ENCODE results near the gene MOGAT3.
A peak's percentile ranks its signal among the peaks of the same experiment; 100 is the strongest.

MOGAT3 gene

DNA sequence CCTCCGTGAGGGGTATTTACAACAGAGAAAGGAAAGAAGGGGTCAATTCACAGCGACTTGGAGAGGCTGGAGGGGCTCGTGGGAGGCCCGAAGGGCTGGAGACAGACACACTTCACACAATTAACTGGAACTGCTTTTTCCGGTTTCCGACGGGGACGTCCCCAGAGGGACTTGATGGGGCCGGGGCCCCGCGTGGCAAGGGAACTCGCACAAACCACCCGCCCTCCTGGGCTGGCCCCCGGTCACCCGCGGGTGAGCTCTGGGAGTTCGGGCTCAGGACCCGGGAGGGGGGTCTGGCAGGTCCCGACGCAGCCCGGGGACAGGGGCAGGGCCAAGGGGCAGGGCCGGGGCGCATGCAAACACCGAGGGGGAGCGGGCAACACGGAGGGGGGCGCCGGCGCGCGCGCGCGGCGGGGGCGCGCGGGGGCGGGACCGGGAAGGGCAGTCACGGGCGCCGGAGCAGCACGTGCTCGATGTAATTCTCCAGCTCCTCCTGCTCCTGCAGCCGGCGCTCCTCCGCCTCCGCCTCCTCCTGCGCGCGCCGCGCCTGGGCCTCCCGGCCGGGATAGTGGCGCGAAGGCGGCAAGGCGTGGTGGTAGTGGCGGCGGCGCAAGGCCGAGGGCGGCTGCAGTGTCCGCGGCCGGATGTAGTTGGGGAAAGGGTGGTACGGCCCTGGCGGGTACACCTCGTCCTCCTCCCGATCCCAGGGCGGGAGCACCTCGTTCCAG lies 38.1 kb downstream of the MOGAT3 start:
- no peak for DNase-seq (ENCODE audit: low read depth in 1 of 2, low spot score in 1 of 2)

DNA sequence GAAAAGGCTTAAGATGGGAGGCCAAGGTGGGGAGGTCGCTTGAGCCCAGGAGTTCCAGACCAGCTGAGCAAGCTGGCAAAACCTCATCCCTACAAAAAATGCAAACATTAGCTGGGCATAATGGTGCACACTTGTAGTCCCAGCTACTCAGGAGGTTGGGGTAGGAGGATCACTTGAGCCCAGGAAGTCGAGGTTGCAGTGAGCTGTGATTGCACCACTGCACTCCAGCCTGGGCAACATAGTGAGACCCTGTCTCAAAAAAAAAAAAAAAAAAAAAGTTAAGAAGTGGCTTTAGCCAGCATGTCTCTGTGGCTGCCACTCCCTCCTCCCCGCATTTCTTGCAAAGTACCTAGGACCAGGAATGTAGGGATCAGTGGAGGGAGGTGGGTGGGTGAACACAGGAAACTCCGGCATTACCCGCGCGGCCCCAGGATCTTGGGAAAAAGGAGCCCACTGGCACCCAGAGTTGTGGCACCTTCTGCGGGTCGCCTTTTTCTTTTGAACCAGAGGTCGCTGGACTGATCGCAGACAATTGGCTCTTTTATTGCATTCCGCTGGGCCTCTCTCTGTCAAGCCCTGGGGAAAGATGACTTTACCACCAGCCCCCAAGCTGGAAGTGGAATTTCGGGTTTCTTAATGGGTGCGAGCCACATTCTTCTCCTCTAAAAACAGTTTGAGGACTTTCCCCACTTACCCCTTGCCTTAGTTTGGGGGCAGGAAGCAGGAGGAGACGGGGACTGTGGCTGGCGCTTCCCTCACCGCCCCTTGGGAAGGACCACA lies 39.0 kb downstream of the MOGAT3 start:
- DNase-seq (ENCODE audit: low read depth in 1 of 2, low spot score in 1 of 2): no peak

DNA sequence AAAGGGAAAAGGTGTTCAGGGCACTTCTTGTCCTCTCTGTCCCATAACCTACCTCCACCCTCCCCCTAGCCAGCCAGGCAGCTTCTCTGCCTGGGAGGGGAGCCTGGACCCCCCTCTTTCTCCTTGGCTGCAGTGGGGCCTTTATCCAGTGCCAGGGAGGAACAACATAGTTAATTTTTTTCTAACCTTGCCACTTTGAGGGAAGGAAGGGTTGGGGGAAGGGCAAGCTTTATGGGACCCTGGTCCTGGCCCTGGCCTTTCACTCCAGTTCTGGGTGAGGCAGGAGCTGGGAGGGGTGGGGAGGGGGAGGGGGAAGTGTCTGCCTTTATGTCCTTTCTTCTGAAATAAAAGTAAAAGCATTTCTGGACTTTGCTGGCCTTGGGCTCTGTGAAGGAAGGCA lies 39.9 kb downstream of the MOGAT3 start:
- no peak for DNase-seq (ENCODE audit: low read depth in 1 of 2, low spot score in 1 of 2)

DNA sequence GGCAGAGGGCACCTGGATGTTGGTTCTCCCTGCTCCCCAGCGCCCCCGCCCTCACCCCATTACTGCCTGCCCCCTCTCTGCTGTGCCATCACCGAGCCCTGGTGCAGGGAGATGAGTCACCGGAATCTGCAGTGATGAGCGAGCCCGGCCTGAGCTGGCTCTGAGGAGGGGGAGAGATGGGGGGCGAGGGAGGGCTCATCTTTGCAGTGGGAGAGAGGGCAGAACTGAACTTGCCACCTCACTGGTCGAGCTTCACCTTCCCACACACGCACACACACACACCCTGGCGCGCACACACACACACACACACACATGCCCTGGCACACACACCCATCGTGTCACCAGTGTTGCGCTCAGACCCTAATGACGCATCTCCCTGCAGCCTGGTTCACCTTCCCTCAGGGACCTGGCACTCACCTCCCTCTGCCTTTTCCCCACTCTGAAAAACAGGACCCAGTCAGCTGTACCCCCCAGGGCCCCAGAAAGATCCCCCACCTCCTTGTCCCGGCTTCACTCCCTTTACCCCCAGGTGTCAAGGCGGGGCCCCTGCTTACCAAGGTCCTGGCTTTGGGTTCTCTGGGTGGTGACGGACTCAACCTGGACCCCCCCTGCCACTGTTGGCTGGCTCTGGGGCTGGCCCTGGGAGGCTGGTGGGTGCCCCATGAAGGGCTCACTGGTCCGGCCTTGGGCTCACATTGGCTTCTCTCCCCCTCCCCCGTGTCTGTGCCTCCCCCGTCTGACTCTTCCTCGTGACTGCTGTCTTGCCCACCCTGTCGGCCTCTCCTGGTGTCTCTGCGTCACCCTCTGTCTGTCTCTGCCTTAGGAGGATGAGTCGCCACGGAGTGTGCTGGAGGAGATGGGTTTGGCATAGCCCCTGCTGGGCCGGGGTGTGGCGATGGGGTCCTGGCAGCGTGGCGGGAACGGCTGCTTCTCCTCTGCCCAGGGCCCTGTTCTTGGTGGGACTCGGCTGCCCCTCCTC lies 40.9 kb downstream of the MOGAT3 start:
- no peak for DNase-seq (ENCODE audit: low read depth in 1 of 2, low spot score in 1 of 2)

DNA sequence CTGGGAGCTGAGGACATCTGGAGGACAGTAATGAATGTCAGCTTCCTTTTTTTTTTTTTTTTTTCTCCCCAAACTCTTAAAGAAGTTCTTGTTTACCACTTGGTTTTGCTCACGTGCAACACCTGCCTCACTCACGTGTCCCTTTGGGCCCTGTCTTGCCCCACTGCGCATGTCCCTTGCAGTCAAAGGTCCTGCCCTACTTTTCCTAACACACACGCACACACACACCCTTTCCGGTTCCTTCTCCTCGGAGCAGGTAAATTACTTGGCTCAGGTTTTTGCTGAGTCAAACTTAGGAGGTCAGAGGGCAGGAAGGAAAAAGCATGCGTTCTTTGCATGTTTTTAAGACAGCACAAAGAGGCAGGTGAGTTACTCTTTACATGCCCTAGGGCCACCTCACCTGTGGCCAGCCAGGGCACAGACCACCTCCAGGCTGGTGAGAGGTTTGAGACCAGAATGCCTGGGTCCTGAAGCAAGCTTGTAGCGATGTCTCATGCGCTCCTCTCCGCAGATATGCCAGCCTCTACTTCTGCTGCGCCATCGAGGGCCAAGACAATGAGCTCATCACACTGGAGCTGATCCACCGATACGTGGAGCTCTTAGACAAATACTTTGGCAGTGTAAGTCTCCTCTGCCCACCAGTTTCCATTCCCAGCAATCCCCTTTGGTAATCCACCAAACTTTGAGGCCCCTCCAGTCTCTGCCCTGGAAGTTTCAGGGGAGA lies 43.8 kb downstream of the MOGAT3 start:
- no peak for DNase-seq (ENCODE audit: low read depth in 1 of 2, low spot score in 1 of 2)

DNA sequence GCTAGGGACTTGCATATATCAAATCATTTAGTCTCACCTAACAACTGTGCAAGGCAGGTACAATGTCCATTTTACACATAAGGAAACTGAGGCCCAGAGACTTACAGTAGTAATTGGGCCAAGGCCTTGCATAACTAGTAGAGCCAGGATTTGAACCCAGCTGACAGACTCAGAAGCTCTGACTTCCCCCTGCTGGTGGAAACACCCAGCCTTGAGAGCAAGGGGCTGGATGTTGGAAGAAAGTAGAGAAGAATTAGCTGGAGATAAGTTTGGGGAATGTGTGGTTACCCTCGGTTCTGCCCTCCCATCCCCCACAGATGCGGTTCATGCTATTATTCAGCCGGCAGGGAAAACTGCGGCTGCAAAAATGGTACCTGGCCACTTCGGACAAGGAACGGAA lies 44.6 kb downstream of the MOGAT3 start:
- no peak for DNase-seq (ENCODE audit: low read depth in 1 of 2, low spot score in 1 of 2)

DNA sequence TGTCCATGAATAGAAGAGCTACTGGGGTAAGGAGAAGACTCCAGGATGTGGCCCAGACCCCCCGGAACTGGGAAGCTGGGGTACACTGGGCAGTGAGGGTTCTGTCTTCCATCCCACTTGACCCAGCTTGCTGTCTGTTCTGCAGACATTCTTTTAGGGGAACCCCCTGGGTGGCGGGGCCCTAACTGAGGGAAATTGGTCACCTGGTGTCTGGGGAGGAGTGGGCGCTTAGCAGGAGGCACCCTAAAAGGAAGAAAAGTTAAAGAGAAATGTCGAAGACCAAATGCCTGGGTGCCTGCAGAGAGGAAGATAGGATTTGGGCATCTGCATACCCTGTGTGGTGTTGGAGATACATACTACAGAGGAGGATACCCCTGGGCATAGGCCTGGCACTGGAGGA lies 45.5 kb downstream of the MOGAT3 start:
- no peak for DNase-seq (ENCODE audit: low read depth in 1 of 2, low spot score in 1 of 2)

DNA sequence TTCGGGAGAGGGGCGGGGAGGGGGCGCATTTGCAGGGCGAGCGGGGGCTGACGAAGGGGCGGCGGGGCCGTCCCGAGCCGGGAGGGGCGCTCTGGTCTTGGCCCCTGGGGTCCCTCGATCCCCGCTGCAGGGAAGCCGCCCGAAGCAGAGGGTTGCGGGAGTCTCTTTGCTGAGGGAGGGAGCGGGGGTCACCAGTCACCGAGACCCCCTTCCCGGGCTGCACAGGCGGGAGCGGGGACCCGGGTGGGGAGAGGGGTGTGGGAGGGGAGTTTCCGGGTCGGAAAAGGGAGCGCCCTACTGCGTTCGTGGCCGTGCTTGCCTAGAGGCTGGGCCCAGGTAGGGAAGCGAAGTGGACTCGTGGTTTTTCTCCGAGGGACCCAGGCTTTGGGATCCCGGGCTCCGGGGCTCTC lies 46.1 kb downstream of the MOGAT3 start:
- no peak for DNase-seq (ENCODE audit: low read depth in 1 of 2, low spot score in 1 of 2)

DNA sequence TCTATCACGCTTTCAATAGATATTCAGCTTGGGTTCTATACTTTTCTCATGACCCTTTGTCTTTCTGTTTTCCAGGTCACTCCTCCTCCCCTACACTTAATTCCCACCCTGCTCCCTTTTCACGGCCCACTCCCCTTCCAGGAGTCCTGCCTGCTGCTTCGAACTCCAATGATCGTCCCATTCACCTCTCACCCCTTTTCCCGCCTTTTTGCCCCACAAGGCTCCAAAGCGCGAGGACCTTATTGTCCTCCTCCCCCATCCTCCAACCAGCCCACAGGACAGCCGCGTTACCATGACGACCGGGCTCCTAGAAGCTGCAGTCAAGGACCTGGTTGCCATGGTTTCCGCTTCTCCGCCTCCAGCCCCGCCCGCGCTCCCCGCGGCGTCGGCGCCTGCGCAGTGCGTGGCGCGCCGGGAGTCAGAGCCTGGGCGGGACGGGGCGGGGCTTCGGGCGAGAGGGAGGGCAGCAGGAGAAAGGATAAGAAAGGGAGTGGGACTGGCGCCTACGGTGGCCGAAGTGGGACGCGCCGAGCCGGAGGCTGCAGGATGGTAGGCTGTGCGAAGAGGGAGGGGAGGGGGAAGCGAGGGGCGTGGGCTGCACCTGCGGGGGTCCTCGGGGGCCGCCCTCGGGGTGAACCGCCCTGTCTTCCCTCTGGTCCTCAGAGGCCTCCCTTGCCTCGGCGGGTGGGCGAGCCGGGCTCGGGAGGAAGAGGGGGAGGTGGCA lies 46.7 kb downstream of the MOGAT3 start, which contains the start of gene AP1S1:
Gene AP1S1 (plus strand): TSS at position 508 of the 724 bp plus-strand sequence. CDS start 39 bp downstream, at position 547.
- peak; percentile 77 to 85 for DNase-seq (ENCODE audit: low read depth in 1 of 2, low spot score in 1 of 2)

DNA sequence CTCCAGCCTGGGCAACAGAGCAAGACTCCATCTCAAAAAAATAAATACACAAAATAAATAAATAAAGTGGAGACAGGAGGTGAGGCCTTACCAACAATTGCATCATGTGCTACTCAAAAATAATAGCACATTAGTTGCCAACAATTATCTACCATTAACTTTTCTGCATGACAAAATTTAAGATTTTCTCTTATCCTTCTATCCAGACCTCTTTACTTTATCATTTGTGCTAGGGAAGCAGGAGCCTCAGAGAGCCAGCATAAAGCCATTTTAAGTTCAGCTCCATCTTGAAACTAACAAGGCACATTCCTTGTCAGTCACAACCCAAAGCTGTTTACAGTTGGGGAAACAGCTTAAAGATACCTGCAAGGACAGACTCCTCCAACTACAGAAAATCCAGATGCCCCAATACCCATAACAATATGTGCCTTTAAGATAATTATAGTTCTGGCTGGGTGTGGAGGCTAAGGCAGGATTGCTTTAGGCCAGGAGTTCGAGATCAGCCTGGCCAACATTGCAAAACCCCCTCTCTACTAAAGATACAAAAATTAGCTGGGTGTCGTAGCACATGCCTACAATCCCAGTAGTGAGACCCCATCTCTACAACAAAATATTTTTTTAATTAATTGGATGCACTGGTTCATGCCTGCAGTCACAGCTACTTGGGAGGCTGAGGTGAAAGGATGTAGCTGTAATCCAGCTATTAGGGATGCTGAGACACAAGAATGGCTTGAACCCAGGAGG lies 48.8 kb downstream of the MOGAT3 start:
- DNase-seq (ENCODE audit: low read depth in 1 of 2, low spot score in 1 of 2): no peak
